ENCODE measurements around the gene ZNF488. TPM values are rescaled to one million over a fixed set of nuclear protein-coding genes. Genes with fewer than 3 reads are reported as not detected.
"Not testable (repeated sequence)": the region's sequence is repeated elsewhere in the genome, so short reads cannot be mapped to it uniquely, and the experiment has no call there.

The ZNF488 gene
- total and polyA plus RNA-seq, 3 experiments from 2014 or later, result 0.42 to 0.44 TPM; not detected in 1

DNA sequence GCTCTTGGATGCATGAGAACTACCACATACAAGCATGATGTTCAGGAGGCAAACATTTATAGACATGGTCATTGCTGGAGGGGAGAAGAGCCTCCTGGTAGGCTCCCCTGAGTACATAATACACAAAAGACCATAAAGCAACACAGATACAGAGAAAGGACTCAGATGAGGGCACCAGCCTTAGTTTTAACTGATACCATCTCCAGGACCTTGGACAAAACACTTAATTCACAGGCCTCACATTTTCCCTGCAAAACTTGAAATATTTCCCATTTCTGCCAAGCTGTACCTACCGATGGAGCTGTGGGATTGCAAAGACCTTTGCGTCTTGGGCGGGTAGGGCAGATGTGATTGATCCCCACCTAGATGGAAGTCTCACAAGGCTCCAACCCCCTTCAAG lies 16.7 kb upstream of the ZNF488 start:
- Mint-ChIP-seq H3K4me3 (no peak overlapping the region), H3K9me3 (no peaks in the 10 kb centered on the region), H3K4me1 (no peaks in the 10 kb centered on the region), H3K27me3 (peaks cover 26 to 55% of the 10 kb centered on the region in 2 donors), H3K27ac (no peak overlapping the region), H3K36me3 (no peaks in the 10 kb centered on the region)
- no peaks in the 10 kb centered on the region for H3K9me3 ChIP-seq (ENCODE audit: low read length)
- POLR2A ChIA-PET, result no interaction called here
- H3K36me3 ChIP-seq (ENCODE audit: insufficient read depth, low read length), result no peaks in the 10 kb centered on the region
- H3K4me3 ChIP-seq (ENCODE audit: low read length), result no peak overlapping the region
- DNase-seq, result no peak
- CTCF ChIA-PET, result no interaction called here
- H3K27me3 ChIP-seq (ENCODE audit: insufficient read depth, low read length, poor library complexity, severe bottlenecking), result no peaks in the 10 kb centered on the region
- H3K4me1 ChIP-seq (ENCODE audit: insufficient read depth, low read length), result no peaks in the 10 kb centered on the region
- no peak overlapping the region for H3K27ac ChIP-seq (ENCODE audit: low read depth, low read length)

DNA sequence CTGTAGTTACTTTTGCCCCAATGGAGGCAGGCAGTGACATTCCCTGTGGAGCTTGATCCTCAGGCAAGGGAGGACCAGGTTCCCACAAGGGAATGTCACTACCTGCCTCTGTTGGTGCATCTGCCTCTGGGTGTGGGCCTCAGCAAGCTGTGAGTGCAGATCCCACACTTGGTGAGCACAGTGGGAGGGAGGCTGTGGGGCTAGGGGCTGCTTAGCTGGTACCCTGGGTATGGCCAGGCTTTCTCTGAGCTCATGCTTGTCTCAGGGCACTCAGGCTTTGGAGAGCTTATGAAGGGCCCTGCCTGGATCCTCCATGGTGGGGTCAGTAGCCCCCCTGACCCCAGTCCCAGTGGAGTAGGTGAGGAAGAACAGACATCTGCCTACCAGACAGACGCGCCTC lies 16.2 kb upstream of the ZNF488 start:
- no peak overlapping the region for H3K27ac ChIP-seq (ENCODE audit: low read depth, low read length)
- H3K9me3 Mint-ChIP-seq, result no peaks in the 10 kb centered on the region
- H3K36me3 Mint-ChIP-seq, result no peaks in the 10 kb centered on the region
- no peak overlapping the region for H3K4me3 ChIP-seq (ENCODE audit: low read length)
- CTCF ChIA-PET, result no interaction called here
- DNase-seq, result no peak
- POLR2A ChIA-PET, result no interaction called here
- no peaks in the 10 kb centered on the region for H3K27me3 ChIP-seq (ENCODE audit: insufficient read depth, low read length, poor library complexity, severe bottlenecking)
- no peaks in the 10 kb centered on the region for H3K36me3 ChIP-seq (ENCODE audit: insufficient read depth, low read length)
- no peaks in the 10 kb centered on the region for H3K9me3 ChIP-seq (ENCODE audit: low read length)
- no peak overlapping the region for H3K4me3 Mint-ChIP-seq
- no peaks in the 10 kb centered on the region for H3K4me1 Mint-ChIP-seq
- H3K4me1 ChIP-seq (ENCODE audit: insufficient read depth, low read length), result no peaks in the 10 kb centered on the region
- H3K27ac Mint-ChIP-seq, result no peak overlapping the region
- peaks cover 28 to 60% of the 10 kb centered on the region in 2 donors for H3K27me3 Mint-ChIP-seq

DNA sequence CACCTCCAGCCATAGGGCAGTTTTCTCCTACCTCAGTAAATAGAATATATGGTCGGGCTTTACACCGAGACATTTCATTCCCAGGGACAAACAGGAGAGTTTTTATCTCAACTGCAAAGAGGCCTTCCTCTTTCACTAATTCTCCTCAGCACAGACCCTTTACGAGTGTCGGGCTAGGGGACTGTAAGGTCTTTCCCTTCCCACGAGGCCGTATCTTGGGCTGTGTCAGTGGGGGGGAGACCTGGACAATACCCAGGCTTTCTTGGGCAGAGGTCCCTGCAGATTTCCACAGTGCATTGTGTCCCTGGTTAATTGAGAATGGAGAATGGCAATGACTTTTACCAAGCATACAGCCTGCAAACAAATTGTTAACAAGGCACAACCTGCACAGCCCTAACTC lies 13.2 kb upstream of the ZNF488 start:
- H3K9me3 ChIP-seq (ENCODE audit: low read length), result no peaks in the 10 kb centered on the region
- Mint-ChIP-seq H3K27me3 (peaks cover 30 to 77% of the 10 kb centered on the region in 2 donors), H3K4me1 (no peaks in the 10 kb centered on the region), H3K36me3 (no peaks in the 10 kb centered on the region), H3K9me3 (no peaks in the 10 kb centered on the region), H3K4me3 (no peak overlapping the region), H3K27ac (no peak overlapping the region)
- ChIA-PET POLR2A (no interaction called here), CTCF (no interaction called here)
- no peaks in the 10 kb centered on the region for H3K27me3 ChIP-seq (ENCODE audit: insufficient read depth, low read length, poor library complexity, severe bottlenecking)
- no peaks in the 10 kb centered on the region for H3K36me3 ChIP-seq (ENCODE audit: insufficient read depth, low read length)
- no peaks in the 10 kb centered on the region for H3K4me1 ChIP-seq (ENCODE audit: insufficient read depth, low read length)
- no peak overlapping the region for H3K4me3 ChIP-seq (ENCODE audit: low read length)
- H3K27ac ChIP-seq (ENCODE audit: low read depth, low read length), result no peak overlapping the region
- DNase-seq, result no peak

DNA sequence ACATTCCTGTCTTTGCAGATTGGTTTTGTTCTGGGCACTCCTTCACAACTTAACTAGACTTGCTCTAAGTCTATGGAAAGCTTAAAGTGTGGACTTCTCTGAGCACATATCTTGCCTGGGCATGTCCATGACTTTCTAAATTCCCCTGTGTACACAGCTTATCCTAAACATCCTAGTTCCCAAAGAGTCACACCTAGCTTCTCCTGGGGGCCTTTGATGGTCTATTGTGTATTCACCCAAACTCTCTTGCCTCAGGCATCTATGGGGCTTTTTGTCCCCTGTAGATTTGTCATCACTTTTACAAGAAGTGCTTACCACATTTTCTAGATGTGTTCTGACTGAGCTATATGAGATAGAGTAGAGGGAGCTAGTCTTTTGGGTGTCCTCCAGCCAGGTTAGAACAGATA lies 12.2 kb upstream of the ZNF488 start:
- Mint-ChIP-seq H3K4me3 (no peak overlapping the region), H3K4me1 (no peaks in the 10 kb centered on the region), H3K9me3 (peaks cover 0 to 2% (median 0%) of the 10 kb centered on the region in 5 donors), H3K27me3 (peaks cover 26 to 80% of the 10 kb centered on the region in 2 donors), H3K36me3 (no peaks in the 10 kb centered on the region), H3K27ac (no peak overlapping the region)
- no peak for DNase-seq
- H3K27me3 ChIP-seq (ENCODE audit: insufficient read depth, low read length, poor library complexity, severe bottlenecking), result no peaks in the 10 kb centered on the region
- ChIA-PET CTCF (no interaction called here), POLR2A (no interaction called here)
- H3K4me1 ChIP-seq (ENCODE audit: insufficient read depth, low read length), result no peaks in the 10 kb centered on the region
- no peak overlapping the region for H3K4me3 ChIP-seq (ENCODE audit: low read length)
- H3K27ac ChIP-seq (ENCODE audit: low read depth, low read length), result no peak overlapping the region
- H3K36me3 ChIP-seq (ENCODE audit: insufficient read depth, low read length), result no peaks in the 10 kb centered on the region
- H3K9me3 ChIP-seq (ENCODE audit: low read length), result no peaks in the 10 kb centered on the region

DNA sequence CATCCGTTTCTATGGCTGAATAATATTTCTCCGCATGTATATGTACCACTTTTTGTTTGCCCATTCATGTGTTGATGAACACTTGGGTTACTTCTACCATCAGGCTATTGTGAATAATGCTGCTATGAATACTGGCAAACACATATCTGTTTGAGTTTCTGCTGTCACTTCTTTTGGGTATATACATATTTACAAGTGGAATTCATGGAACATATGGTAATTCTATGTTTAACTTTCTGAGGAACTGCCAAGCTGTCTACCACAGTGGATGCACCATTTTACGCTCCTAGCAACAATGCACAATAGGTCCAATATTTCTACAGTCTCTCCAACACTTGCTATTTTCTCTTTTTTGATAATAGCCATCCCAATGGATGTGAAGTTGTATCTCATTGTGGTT lies 5.5 kb upstream of the ZNF488 start:
- ChIA-PET CTCF (no interaction called here), POLR2A (no interaction called here)
- Mint-ChIP-seq H3K9me3 (peaks cover 0 to 4% (median 0%) of the 10 kb centered on the region in 5 donors), H3K4me3 (peak overlapping the region in 1 of 7 donors; percentile 17), H3K27me3 (peaks cover 17 to 53% of the 10 kb centered on the region in 2 donors), H3K27ac (no peak overlapping the region), H3K4me1 (peaks cover 4% of the 10 kb centered on the region in 3 donors), H3K36me3 (peaks cover 0 to 2% (median 0%) of the 10 kb centered on the region in 3 donors)
- Histone ChIP-seq H3K4me1 (ENCODE audit: insufficient read depth, low read length) (no peaks in the 10 kb centered on the region), H3K36me3 (ENCODE audit: insufficient read depth, low read length) (no peaks in the 10 kb centered on the region), H3K27me3 (ENCODE audit: insufficient read depth, low read length, poor library complexity, severe bottlenecking) (no peaks in the 10 kb centered on the region), H3K9me3 (ENCODE audit: low read length) (no peaks in the 10 kb centered on the region), H3K4me3 (ENCODE audit: low read length) (no peak overlapping the region), H3K27ac (ENCODE audit: low read depth, low read length) (no peak overlapping the region)
- no peak for DNase-seq

DNA sequence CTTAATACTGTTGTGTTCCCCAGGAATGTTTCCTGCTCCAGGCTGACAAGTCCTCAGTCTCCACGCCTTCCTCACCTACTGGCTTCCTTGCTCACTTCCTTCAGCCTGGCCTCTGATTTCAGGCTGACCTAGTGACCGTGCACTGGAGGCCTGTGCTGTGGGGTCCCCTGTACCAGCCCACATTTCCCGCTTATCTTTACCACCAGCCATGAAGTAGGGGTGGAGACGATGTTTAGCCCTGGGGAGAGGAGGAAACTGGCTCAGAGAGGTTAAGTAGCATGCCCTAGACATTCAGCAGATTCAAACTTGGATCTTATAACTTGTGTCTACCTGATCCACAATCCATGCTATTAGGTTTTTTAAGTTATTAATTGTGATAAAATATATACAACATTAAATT lies 4.8 kb upstream of the ZNF488 start:
- no peak overlapping the region for H3K4me3 ChIP-seq (ENCODE audit: low read length)
- no peaks in the 10 kb centered on the region for H3K36me3 ChIP-seq (ENCODE audit: insufficient read depth, low read length)
- Mint-ChIP-seq H3K9me3 (peaks cover 0 to 4% (median 0%) of the 10 kb centered on the region in 5 donors), H3K27me3 (peaks cover 17 to 47% of the 10 kb centered on the region in 2 donors), H3K4me3 (no peak overlapping the region), H3K27ac (no peak overlapping the region), H3K36me3 (peaks cover 0 to 2% (median 0%) of the 10 kb centered on the region in 3 donors), H3K4me1 (peaks cover 5 to 6% (median 6%) of the 10 kb centered on the region in 3 donors)
- ChIA-PET CTCF (no interaction called here), POLR2A (no interaction called here)
- H3K9me3 ChIP-seq (ENCODE audit: low read length), result no peaks in the 10 kb centered on the region
- no peaks in the 10 kb centered on the region for H3K4me1 ChIP-seq (ENCODE audit: insufficient read depth, low read length)
- no peak for DNase-seq
- H3K27me3 ChIP-seq (ENCODE audit: insufficient read depth, low read length, poor library complexity, severe bottlenecking), result no peaks in the 10 kb centered on the region
- H3K27ac ChIP-seq (ENCODE audit: low read depth, low read length), result no peak overlapping the region

DNA sequence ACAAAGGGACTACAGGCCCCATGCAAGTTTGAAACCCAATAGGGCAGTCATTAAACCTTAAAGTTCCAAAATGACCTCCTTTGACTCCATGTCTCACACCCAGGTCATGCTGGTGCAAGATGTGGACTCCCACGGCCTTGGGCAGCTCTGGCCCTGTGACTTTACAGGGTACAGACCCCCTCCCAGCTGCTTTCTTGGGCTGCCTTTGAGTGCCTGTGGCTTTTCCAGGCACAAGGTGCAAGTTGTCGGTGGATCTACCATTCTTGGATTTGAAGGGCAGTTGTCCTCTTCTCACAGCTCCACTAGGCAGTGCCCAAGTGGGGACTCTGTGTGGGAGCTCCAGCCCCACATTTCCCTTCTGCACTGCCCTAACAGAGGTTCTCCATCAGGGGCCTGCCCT lies 2.0 kb upstream of the ZNF488 start:
- H3K27ac Mint-ChIP-seq; POLR2A ChIA-PET; H3K4me3 ChIP-seq (ENCODE audit: low read length); H3K4me1 ChIP-seq (ENCODE audit: insufficient read depth, low read length); CTCF ChIA-PET; DNase-seq; H3K9me3 ChIP-seq (ENCODE audit: low read length); H3K36me3 ChIP-seq (ENCODE audit: insufficient read depth, low read length); H3K9me3 Mint-ChIP-seq; H3K36me3 Mint-ChIP-seq; H3K27ac ChIP-seq (ENCODE audit: low read depth, low read length): not testable (repeated sequence)
- H3K27me3 Mint-ChIP-seq, result peaks cover 22 to 50% of the 10 kb centered on the region in 2 donors
- H3K4me1 Mint-ChIP-seq, result peaks cover 9 to 12% (median 11%) of the 10 kb centered on the region in 3 donors
- peak overlapping the region in 2 of 7 donors; percentile 10 to 46 for H3K4me3 Mint-ChIP-seq
- peaks cover 11% of the 10 kb centered on the region for H3K27me3 ChIP-seq (ENCODE audit: insufficient read depth, low read length, poor library complexity, severe bottlenecking)

DNA sequence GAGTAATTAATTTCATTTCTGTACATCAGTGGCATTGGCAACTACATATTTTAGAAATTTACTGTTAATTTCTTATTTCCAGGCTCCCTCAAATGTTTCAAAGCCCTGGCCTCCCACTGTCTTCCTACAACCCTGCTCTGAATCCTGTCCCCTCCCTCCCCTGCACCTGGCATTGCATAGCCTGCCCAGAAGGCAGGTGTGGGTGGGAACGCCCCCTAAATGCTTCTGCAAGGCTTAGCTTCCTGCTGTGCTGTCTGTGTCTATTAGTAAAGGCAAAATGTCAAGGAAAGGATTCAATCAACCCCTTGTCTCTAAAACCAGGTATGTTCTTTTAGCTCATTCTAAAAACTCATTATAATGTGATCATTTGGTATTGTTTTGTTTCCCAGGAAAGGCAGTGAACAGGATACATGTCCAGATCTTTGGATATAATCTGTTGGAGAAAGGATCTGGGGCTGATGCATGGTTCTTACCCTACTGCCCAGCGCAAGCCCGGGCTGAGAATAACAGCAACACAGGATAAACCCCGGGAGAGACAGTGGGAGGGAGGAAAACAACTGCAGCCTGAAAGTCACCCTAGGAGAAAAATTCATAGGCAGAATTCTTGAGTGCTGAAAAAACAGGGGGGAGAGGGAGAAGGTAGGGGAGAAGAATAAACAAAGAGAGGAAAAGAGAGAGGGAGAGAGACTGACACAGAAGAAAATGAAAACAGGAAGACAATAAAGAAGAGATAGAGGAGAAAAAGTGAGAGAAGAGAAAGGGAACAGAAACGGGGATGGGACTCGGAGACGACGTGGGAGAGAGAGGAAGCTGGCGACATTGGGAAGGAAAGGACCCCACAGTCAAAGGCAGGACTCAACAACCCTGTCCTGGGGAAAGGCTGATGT lies 589 bp downstream of the ZNF488 start:
- Mint-ChIP-seq H3K4me3 (peak overlapping the region; percentile 85 to 92 (median 88)), H3K4me1 (peaks cover 9 to 12% (median 11%) of the 10 kb centered on the region in 3 donors), H3K9me3 (peaks cover 0 to 4% (median 0%) of the 10 kb centered on the region in 5 donors), H3K27ac (peak overlapping the region in 3 of 8 donors; percentile 2 to 83 (median 15)), H3K36me3 (peaks cover 0 to 3% (median 0%) of the 10 kb centered on the region in 3 donors), H3K27me3 (peaks cover 32 to 66% of the 10 kb centered on the region in 2 donors)
- Histone ChIP-seq H3K4me1 (ENCODE audit: insufficient read depth, low read length) (no peaks in the 10 kb centered on the region), H3K27me3 (ENCODE audit: insufficient read depth, low read length, poor library complexity, severe bottlenecking) (peaks cover 13% of the 10 kb centered on the region), H3K9me3 (ENCODE audit: low read length) (no peaks in the 10 kb centered on the region), H3K27ac (ENCODE audit: low read depth, low read length) (no peak overlapping the region), H3K36me3 (ENCODE audit: insufficient read depth, low read length) (no peaks in the 10 kb centered on the region), H3K4me3 (ENCODE audit: low read length) (peak overlapping the region; percentile 51)
- ChIA-PET CTCF (no interaction called here), POLR2A (no interaction called here)
- no peak for DNase-seq
